ENCODE measurements around the gene LRRC55.

- TF ChIP-seq POLR2A (IDR thresholded peaks at IDR 0.05), result no peak
- TF ChIP-seq CTCF (IDR thresholded peaks at IDR 0.05), result no peak
- no peak for TF ChIP-seq POLR2AphosphoS5 (IDR thresholded peaks at IDR 0.05)
Observed at GRCh38 chr11:57180081-57180561, 1.6 kb upstream of the LRRC55 start.

Measured in transverse colon (tissue), 4 donors.